ENCODE results near the gene YY1. TPM values are rescaled to one million over a fixed set of nuclear protein-coding genes. Genes with fewer than 3 reads are reported as not detected.

Gene YY1
- polyA plus RNA-seq, 12 donors, result 61.9 to 97.5 (median 82.3) TPM

- no peak for DNase-seq
These were observed 91.5 kb downstream of the YY1 start for GRCh38 chr14:100330388-100330931.

GRCh38 chr14:100332071-100332639, 93.2 kb downstream of the YY1 start:
- no peak for DNase-seq

Other genes with a start within 250 kb of the YY1 start
- gene EVL, start 173.7 kb upstream of the YY1 start, polyA plus RNA-seq (ENCODE audit: insufficient read length in 12 of 12), result 100 to 1,000 TPM in 1 of 12 donors, 10 to 100 TPM in 10, not detected in 1; 51.9 to 142 (median 62.9) TPM
- gene DEGS2, start 79.5 kb upstream of the YY1 start, polyA plus RNA-seq (ENCODE audit: insufficient read length in 12 of 12), result 1 to 10 TPM in 3 of 12 donors, under 1 TPM in 8, not detected in 1; 0.30 to 4.8 (median 0.39) TPM
- gene SLC25A29, start 67.3 kb downstream of the YY1 start, polyA plus RNA-seq (ENCODE audit: insufficient read length in 12 of 12), result 10 to 100 TPM in 11 of 12 donors, not detected in 1; 14.3 to 60.5 (median 27.5) TPM
- gene SLC25A47, start 84.2 kb downstream of the YY1 start, polyA plus RNA-seq (ENCODE audit: insufficient read length in 12 of 12), result under 1 TPM in 3 of 12 donors, not detected in 9; 0.08 to 0.23 (median 0.12) TPM
- 10 to 100 TPM in 1 of 12 donors, 1 to 10 TPM in 10, not detected in 1; 4.7 to 11.3 (median 6.0) TPM for gene WDR25, start 137.3 kb downstream of the YY1 start, polyA plus RNA-seq (ENCODE audit: insufficient read length in 12 of 12)